ENCODE results near the gene CCDC78. TPM values are rescaled to one million over a fixed set of nuclear protein-coding genes. Genes with fewer than 3 reads are reported as not detected.

The CCDC78 gene
- total RNA-seq, 1 donor from 2014 or later = 2.5 TPM

- Histone ChIP-seq H3K36me3 (ENCODE audit: control insufficient read depth, insufficient read depth, low read length) (peaks cover 1% of the 10 kb centered on the region), H3K27me3 (ENCODE audit: control insufficient read depth, insufficient read depth, low read length) (peaks cover 16% of the 10 kb centered on the region), H3K4me3 (ENCODE audit: low read depth, low read length) (peak overlapping the region; percentile 77)
- TF ChIP-seq CTCF (IDR thresholded peaks at IDR 0.05; ENCODE audit: insufficient read depth, low read length, poor library complexity, severe bottlenecking) = no peak
- no peak for DNase-seq (ENCODE audit: low read depth)
Observed at GRCh38 chr16:680967-681745, 45.1 kb downstream of the CCDC78 start.

- DNase-seq (ENCODE audit: low read depth) = no peak
- Histone ChIP-seq H3K36me3 (ENCODE audit: control insufficient read depth, insufficient read depth, low read length) (peaks cover 1% of the 10 kb centered on the region), H3K4me3 (ENCODE audit: low read depth, low read length) (peak overlapping the region; percentile 77), H3K27me3 (ENCODE audit: control insufficient read depth, insufficient read depth, low read length) (peaks cover 19% of the 10 kb centered on the region)
- TF ChIP-seq CTCF (IDR thresholded peaks at IDR 0.05; ENCODE audit: insufficient read depth, low read length, poor library complexity, severe bottlenecking) = no peak
Observed at GRCh38 chr16:680625-680945, 45.7 kb downstream of the CCDC78 start.

- H3K36me3 ChIP-seq (ENCODE audit: control insufficient read depth, insufficient read depth, low read length) = peaks cover 1% of the 10 kb centered on the region
- H3K27me3 ChIP-seq (ENCODE audit: control insufficient read depth, insufficient read depth, low read length) = peaks cover 21% of the 10 kb centered on the region
- no peak for TF ChIP-seq CTCF (IDR thresholded peaks at IDR 0.05; ENCODE audit: insufficient read depth, low read length, poor library complexity, severe bottlenecking)
- H3K4me3 ChIP-seq (ENCODE audit: low read depth, low read length) = peak within 1 kb of the TSS; percentile 77
- DNase-seq (ENCODE audit: low read depth) = peak; percentile 28
Observed at GRCh38 chr16:679814-680624, 46.2 kb downstream of the CCDC78 start, which contains the start of gene STUB1. Gene STUB1 (plus strand): TSS chr16:680410. CDS start chr16:680526, 116 bp downstream.

GRCh38 chr16:678858-679813 lies 47.1 kb downstream of the CCDC78 start:
- DNase-seq (ENCODE audit: low read depth) = no peak
- Histone ChIP-seq H3K36me3 (ENCODE audit: control insufficient read depth, insufficient read depth, low read length) (peaks cover 1% of the 10 kb centered on the region), H3K27me3 (ENCODE audit: control insufficient read depth, insufficient read depth, low read length) (peaks cover 21% of the 10 kb centered on the region), H3K4me3 (ENCODE audit: low read depth, low read length) (peak overlapping the region; percentile 49)
- no peak for TF ChIP-seq CTCF (IDR thresholded peaks at IDR 0.05; ENCODE audit: insufficient read depth, low read length, poor library complexity, severe bottlenecking)

- Histone ChIP-seq H3K27me3 (ENCODE audit: control insufficient read depth, insufficient read depth, low read length) (peaks cover 21% of the 10 kb centered on the region), H3K4me3 (ENCODE audit: low read depth, low read length) (no peak overlapping the region), H3K36me3 (ENCODE audit: control insufficient read depth, insufficient read depth, low read length) (peaks cover 1% of the 10 kb centered on the region)
- no peak for DNase-seq (ENCODE audit: low read depth)
- TF ChIP-seq CTCF (IDR thresholded peaks at IDR 0.05; ENCODE audit: insufficient read depth, low read length, poor library complexity, severe bottlenecking) = no peak
Observed at GRCh38 chr16:678209-678857, 47.9 kb downstream of the CCDC78 start.

Data from kidney epithelial cell (primary cell).